GM04503 (cell line): ENCODE data around the gene ARMC6.
"Not testable (repeated sequence)": the region's sequence is repeated elsewhere in the genome, so short reads cannot be mapped to it uniquely, and the experiment has no call there.

ENCODE experiments used
- DNase-seq: peaks from one replicate; pipeline ENCODE4 v3.0.0-alpha.2; 2012; ENCODE audit warnings: low read depth

ARMC6 gene

DNA sequence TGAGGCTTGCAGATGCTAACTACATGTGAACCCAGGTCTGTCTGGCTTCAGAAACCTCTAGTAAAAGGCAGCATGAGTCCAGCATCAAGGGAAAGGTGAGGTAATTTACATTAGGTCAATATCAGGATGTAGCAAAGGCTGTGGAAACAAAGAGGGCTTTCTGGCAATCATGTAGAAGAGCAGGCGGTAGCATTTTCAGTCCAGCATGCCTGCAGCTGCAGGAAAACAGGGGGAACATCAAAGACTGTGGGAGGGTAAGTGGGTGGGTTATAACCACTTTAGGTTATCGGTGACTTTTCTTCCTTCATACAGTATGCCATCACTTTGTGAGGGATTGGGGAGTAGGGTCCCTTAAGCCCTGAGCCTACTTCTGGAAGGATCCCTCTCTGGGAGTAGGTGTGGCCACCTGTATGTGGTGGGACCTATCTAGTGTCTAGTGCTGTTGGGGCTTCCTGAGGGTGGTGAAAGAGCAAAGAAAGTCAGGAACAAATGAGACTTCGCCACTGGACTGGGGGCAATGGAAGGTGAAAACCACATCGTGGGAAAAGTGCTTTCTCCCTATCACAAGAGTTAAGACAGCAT lies 10.9 kb upstream of the ARMC6 start:
- no peak for DNase-seq

DNA sequence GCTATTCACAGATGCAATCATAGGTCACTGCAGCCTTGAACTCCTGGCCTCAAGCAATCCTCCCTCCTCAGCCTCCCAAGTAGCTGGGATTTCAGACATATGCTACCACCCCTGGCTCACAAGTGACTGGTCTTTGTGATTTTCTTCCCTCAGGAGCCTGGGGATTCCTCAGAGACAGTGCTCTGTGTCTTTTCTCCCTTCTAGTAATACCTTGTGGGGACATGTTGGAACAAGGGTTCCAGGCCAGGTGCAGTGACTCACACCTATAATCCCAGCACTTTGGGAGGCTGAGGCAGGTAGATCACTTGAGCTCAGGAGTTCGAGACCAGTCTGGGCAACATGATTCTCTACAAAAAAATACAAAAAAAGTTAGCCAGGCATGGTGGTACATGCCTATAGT lies 10.0 kb upstream of the ARMC6 start:
- DNase-seq, result not testable (repeated sequence)

DNA sequence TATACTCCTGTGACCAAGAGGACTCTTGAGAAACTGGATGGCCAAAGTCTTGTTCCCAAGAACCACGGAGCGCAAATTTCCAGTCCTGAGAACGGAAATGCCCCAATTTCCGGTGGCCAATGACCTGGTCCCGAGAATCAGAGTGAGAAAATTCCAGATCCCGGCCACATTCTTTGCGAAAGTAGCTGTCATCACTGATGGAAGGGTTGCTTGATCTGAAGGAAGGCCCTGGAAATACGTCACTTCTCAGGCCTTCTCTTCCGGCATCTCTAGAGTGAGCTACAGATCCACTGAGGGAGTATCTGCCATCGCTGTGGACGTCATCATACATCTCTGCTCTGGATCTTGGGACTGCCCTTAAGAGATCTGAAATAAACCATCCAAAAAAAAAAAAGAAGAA lies 7.5 kb upstream of the ARMC6 start:
- no peak for DNase-seq

DNA sequence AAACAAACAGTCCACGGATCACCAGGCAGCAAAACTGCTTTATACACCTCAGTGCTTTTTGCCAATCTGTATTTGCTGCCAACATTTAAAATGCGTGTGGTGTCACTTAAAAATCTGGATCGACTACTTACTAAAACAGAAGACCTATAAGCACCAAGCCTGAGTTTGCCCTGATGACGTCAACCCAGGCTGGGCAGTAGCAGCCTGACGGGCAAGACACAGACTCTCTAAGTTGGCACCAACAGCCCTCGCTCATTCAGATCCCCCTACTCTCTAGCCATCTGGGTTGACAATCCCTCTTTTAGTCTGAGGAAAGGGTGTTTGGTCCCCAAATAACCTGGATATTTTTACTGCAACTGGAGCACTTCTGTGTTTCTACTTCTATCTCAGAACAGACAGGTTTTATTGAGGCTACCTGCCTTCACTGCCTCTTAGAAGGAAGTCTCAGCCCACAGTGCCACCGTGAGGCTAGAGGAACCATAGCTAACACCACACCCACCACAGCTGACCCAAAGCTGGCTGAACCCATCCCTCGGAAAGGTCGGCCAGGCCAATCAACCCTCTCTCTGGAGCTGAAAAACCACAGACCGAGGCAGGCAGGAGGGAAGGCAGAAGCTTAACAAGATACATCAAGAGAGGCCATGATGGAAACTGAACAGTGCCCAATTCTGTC lies 7.0 kb upstream of the ARMC6 start:
- DNase-seq, result no peak

DNA sequence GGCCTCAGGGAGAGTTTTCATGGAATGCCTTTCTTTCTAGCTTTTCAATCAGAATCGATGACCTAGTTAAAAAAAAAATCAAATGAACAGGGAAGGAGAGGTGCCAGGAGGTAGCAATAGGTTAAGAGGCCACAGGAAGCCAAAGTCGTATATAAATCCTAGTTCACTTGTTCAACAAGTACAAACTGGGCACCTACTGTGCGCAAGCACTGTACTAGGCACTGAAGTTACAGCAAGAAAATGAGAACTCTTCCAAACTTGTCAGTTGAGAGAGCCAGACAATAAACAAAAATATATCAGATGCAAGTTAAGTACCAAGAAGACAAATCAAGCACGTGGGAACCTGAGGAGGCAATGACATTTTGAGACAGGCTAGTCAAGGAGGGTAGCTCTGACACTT lies 6.2 kb upstream of the ARMC6 start:
- no peak for DNase-seq

DNA sequence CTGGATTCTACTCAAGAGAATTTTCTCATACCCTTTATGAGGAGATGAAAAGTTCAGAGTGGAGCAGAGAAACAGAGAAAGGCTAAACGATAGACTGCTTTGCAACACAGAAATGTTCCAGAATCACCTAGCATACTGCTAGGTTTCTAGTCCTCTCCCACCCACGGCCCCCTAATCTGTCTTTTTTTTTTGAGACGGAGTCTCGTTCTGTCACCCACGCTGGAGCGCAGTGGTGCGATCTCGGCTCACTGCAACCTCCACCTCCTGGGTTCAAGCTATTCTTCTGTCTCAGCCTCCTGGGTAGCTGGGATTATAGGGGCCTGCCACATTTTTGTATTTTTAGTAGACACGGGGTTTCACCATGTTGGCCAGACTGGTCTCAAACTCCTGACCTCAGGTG lies 4.9 kb upstream of the ARMC6 start:
- no peak for DNase-seq

DNA sequence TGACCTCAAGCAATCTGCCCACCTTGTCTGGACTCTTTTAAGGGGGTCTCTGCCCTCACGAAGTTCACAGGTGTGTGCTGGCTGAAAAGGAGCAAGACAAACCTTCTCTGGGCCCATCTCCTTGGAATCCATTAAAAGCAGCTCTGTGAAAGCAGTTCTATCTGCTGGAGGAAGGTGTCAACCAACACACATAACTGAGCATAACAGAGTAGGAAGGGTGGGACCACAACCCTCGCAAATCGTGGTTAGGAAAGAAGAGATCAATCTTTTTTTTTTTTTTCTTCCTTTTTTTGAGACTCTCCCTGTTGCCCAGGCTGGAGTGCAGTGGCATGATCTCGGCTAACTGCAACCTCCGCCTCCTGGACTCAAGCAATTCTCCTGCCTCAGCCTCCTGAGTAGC lies 1.5 kb upstream of the ARMC6 start:
- no peak for DNase-seq

DNA sequence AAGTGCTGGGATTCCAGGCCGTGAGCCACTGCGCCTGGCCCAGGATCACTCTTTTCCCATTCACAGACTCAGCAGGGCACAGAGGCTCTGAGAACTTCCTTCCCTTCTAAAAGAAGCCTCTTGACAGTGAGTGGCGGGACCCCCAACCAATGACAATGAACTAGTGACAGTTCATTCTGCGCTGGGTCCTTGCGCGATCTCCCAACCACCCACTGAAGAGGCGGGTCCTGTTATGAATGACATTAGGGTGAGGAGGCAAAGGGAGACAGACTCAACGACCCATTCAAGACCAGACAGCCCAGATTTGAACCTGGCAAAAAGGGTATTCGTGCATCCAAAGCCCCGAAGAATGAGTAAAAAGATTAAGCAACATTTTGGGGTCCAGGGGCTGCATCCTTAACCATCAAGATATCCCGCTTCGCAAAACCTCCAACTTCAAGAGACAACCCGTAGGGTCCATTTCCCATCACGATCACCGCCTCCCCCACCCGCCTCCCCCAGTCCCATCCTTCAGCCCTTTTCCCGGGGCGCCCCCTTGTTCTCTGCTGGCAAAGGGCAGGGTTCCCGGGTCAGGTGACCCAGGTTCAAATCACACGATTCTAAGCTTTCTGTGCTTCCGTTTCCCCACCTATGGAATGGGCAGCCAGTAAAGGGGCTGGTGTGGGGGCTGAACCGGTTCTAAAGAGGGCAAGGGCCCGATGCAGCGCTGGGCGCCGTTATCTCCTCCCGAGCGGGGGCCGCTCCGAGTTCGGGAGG lies 805 bp upstream of the ARMC6 start:
- peak; percentile 88 for DNase-seq

DNA sequence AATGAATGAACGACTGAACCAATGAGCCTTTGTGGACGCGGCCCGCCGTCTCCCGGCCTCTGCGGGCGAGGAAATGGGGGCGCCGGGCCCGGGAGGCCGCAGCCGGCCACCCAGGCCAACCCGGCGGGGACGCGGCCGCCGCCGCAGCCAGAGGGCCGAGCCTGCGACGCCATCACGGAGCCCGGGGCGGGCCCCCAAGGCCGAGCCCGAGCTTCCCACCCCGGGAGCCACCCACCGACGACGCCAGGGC lies 302 bp upstream of the ARMC6 start:
- no peak for DNase-seq

DNA sequence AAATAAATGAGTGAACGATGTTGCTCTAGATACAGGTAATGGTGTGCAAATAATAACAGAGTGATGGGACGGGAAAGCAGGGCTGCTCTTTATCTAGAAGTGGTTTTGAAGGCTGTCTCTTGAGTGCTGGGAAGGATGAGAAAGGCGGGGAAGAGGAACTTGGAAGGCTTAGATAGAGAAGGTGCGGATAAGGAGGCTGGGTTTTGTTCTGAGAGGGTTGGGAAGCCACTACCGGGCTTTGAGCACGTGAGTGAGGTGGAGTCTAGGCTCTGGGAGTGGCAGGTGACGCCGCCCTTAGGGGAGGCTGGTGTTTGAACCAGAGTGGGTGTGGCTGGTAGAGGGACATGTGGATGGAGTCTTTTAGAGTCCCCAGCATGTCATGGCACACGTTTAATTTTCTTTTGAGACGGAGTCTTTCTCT lies 811 bp downstream of the ARMC6 start:
- peak; percentile 27 for DNase-seq

DNA sequence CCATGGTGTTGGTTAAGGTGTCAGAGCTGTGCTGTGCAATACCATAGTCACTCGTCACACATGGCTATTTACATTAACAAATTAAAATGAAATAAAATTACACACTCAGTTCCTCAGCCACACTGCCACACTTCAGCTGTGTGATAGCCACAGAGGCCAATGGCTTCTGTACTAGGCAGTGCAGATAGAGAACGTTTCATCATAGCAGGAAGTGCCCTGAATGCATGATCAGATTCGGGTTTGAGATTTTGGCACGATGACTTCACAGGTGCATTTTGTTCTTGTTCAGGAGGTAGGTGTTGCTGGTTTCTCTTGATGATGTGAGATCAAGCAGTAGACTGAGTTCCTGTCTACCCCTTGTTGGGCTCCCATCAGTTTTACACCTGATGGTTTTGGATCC lies 6.5 kb downstream of the ARMC6 start:
- no peak for DNase-seq

DNA sequence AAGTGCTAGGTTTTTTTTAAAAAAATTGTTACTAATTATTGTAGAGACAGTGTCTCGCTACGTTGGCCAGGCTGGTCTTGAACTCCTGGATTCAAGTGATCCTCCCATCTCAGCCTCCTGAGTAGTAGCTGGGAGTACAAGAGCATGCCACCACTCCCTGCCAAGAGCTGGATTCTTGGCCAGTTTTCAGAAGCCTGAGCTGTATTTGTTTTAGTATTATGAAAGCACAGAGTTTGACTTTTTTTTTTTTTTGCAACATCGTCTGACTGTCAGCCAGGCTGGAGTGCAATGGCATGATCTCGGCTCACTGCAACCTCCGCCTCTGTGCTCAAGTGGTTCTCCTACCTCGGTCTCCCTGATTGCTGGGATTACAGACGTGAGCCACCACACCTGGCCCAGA lies 7.0 kb downstream of the ARMC6 start:
- DNase-seq, result peak; percentile 72

DNA sequence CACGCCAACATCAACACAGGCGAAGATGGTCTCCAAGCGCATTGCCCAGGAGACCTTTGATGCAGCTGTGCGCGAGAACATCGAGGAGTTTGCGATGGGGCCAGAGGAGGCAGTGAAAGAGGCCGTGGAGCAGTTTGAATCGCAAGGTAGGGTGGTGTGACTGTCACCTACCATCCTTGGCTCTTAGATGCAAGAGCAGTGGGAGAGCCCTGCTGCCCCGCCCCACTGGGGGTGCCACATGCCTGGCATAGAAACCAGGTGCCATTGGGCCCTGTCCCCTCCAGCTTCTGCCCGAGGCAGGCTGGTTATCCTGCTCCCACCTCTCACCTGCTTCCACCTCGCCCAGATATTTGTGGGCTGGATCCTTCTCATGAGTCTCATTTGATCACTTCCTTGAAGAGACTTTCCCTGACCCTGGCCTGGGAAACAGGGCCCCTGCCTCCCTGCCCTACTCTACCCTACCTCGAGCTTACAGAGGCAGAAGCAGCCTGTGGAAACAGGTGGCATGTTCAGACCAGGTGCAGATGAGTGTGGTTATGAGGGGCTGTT lies 9.4 kb downstream of the ARMC6 start:
- no peak for DNase-seq

DNA sequence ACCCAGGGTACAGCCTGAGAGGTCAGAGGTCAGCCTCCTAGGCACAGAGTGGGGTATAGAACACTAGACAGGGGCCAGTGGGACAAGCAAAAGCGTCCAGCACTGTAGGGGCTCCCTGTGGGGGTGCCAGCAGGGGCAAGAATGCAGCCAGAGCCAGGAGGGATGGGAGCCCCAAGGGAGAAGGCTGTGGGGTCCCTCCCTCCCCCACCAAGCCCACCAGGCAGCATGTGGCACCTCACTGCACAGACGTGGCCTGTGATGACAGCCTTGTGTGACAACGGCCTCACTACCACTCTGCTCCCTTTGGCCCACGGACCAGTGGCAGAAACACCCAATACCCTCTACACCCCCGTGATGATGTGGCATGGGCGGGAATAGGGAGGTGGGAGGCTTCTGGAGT lies 10.1 kb downstream of the ARMC6 start:
- no peak for DNase-seq

DNA sequence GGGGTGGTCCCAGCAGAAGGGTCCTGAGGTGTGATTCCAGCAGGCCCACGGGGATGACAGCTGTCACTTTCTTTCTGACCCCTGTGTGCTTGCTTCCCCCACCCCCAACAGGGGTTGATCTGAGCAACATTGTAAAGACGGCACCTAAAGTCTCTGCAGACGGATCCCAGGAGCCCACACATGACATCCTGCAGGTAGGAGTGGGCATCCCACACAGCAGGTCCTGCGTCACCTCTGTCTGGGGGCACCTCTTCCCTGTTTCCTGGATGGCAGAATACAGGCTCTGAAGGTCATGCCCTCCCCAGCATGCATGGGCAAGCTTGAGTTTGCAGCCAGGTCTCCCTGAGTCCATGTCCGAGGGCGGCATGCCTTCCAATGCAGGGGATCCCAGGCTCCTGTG lies 10.5 kb downstream of the ARMC6 start:
- DNase-seq, result no peak

DNA sequence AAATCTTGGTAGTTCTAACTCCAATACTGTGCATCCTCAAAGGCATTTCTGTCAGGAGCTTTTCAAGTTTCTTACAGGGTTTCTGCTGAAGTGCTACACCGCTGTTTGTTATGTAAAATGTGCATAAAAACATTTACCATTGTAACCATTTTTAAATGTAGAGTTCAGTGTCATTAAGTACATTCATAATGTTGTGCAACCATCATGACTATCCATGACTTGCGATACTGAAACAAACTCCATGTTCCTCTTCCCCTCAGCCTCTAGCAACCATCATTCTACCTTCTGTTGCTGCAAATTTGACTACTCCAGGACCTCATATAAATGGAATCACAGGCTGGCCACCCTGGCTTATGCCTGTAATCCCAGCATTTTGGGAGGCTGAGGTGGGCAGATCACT lies 16.0 kb downstream of the ARMC6 start:
- DNase-seq, result no peak

DNA sequence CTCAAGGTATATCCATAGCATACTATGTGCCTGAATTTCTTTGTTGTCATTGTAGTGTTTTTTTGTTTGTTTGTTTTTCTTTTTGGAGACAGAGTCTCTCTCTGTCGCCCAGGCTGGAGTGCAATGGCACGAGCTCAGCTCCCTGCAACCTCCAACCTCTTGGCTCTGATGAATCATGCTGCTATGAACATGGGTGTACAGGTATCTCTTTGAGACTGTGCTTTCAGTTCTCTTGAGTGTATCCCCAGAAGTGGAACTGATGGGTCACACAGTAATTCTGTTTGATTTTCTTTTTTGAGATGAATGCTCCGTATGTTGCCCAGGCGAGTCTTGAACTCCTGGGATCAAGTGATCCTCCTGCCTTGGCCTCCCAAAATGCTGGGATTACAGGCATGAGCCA lies 16.7 kb downstream of the ARMC6 start:
- no peak for DNase-seq

DNA sequence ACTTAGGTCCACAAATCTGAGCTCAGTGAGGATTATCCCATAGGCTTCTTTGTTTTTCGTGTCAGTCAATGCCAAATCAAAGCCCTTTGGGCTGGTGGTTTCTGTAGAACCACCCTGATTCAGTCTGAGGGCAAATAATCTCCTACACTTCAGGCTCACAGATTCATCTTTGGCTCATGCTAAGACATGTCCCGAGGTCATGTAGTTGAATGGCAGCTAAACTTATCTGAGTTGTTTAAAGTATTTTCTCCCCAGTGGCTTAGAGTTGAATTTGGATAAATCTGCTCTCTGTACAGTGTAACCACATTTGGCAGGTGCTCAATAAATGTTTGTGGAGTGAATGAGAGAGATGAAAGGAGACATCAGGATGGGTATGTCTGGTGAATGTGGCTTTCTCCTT lies 17.3 kb downstream of the ARMC6 start:
- no peak for DNase-seq

DNA sequence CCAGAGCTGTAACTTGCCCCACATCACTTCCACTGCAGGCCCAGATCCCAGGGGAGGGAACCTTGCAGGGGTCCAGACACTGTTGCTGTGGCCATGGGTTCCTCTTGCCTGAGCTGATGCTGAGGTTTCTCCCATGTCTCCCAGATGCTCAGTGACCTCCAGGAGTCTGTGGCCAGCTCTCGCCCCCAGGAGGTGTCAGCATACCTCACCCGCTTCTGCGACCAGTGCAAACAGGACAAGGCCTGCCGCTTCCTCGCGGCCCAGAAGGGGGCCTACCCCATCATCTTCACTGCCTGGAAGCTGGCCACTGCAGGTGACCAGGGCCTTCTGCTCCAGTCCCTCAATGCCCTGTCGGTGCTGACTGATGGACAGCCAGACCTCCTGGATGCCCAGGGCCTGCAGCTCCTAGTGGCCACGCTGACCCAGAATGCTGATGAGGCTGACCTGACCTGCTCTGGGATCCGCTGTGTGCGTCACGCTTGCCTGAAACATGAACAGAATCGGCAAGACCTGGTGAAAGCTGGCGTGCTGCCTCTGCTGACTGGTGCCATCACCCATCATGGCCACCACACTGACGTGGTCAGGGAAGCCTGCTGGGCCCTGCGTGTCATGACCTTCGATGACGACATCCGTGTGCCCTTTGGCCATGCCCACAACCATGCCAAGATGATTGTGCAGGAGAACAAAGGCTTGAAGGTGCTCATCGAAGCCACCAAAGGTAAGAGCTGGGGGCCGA lies 18.2 kb downstream of the ARMC6 start:
- DNase-seq, result no peak

DNA sequence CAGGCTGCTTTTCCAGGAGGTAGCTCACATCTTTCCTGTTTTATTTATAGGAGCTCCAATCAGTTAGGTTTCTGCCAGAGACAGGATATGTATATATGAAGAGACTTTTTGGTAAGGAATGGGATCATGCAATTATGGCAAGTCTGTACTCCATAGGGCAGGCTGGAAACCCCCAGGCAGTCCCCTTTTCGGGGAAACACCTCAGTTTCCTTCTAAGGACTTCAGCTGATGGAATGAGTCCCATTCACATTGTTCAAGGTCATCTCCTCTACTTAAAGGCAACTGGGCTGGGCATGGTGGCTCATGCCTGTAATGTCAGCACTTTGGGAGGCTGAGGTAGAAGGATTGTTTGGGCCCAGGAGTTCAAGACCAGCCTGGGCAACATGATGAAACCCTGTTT lies 19.5 kb downstream of the ARMC6 start:
- DNase-seq, result no peak

DNA sequence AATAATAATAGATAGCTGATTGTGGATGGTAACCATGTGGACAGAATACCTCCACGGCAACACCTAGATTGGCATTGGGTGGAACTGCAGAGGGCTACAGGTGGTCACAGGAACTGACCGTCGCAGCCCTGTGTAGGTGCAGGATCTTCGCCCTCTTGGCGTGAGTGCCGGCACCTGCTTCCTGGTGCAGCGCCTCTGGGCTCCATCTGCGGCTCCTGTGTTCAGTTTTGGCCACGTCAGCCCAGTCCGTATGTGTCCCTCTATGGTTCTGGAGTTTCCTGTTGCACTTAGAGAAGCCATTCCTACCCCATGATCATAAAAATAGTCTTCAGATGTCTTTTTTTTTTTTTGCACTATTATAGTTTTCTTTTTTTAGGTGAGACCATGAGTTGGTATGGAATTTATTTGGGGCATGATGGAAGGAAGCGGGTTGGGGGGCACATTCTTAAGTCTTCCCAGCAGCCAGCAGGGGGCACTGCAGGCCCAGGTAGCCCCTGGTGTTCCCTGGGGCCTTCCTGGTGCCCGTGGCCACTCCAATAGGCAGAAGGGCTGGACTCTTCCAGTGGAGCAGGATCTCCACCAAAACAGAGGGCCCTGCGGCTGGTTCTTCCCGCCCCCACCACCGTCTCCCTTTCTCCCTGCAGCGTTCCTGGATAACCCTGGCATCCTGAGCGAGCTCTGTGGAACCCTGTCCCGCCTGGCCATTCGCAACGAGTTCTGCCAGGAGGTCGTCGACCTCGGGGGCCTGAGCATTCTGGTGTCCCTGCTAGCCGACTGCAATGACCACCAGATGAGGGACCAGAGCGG lies 20.3 kb downstream of the ARMC6 start:
- DNase-seq, result no peak

DNA sequence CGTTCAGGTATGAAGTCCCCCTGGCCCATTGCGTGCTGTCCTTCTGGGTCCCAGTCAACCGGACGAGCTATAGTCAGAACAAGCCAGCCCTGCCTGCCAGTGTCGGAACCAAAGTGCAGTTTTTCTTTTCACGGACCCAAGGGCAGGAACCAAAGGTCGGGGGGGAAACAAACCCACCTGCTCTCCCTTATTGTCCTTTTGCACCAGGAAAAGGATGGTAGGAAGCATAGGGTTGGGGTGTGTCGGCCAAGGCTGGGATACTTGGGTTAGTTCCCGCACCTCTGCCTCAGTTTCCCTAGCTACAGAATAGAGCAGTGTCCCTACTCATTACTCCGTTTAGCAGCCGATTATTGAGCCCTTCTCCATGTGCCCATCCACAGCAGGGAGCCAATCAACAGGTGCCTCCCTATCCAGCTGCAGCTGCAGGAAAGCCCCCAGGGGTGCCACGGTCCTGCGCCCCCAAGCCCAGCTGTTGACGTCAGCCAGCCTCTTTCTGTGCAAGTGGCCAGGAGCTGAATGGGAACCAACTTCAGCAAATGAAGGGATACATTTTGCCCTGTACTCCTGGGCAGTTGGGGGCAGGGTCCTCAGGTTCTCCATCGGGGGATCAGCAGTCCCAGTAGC lies 21.0 kb downstream of the ARMC6 start:
- DNase-seq, result no peak
